ENCODE results near the gene LRRTM2.

Gene LRRTM2

DNA sequence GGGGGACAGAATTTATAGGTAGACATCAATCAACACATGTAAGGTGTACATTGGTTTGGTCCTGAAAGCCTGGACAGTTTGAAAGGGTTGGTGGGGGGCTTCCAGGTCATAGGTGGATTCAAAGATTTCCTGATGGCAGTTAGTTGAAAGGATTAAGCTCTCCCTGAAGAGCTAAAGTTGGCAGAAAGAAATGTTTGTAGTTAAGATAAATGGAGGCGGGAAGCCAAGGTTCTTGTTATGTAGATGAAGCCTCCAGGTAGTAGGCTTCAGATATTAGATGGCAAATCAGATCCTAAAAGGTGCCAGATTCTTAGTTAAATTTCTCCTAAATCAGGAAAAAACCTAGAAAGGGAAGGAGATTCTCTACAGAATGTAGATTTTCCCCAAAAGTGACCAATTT lies 9.0 kb upstream of the LRRTM2 start:
- DNase-seq (ENCODE audit: low read depth in 2 of 2) = no peak

DNA sequence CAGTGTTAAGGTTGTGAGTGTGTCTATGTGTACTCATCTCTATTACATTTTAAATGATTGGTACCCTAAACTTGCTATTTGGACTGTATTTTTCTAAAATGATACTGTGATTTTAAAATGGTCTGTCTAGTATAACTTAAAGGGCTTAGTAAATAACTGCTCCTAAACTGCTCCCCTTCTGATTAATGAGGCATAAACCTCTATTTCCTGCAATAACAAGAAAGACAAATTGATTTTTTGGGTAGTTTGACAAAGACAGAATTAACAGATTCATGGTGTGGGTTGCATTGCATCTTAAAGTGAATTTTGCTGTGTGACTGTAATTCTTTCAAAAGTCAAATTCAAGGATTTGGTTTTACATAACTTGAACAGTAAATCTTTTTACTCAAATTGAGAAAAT lies 8.1 kb upstream of the LRRTM2 start:
- no peak for DNase-seq (ENCODE audit: low read depth in 2 of 2)

DNA sequence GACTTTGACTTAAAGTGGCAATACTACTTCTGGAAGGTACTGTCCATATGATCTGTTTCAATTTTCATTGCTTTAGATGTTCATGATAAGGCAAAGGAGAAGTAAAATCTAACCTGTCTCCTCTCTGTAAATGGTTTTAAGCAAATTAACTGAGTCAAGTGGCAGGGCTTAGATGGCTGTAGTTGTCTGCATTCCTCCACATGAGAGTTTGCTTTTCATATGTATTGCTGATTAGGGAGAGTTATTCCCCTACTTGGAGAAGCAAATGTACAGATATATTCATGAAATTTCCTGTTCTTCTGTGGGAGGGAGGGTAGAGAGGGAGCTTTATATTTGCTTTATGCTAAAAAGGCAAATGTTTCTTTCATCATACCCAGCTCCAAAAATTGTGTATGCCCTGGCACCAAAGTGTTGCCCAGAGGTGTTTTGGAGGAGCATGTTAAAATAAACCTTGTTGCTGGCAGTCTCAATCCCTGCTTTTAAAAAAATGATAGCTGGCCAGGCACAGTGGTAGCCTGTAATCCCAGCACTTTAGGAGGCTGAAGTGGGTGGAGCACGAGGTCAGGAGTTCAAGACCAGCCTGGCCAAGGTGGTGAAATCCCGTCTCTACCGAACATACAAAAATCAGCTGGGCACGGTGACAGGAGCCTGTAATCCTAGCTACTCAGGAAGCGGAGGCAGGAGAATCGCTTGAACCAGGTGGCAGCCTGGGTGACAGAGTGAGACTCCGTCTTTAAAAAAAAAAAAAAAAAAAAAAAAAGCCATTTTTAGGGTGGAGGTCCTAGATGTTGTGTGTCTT lies 3.5 kb upstream of the LRRTM2 start:
- DNase-seq (ENCODE audit: low read depth in 2 of 2) = no peak

DNA sequence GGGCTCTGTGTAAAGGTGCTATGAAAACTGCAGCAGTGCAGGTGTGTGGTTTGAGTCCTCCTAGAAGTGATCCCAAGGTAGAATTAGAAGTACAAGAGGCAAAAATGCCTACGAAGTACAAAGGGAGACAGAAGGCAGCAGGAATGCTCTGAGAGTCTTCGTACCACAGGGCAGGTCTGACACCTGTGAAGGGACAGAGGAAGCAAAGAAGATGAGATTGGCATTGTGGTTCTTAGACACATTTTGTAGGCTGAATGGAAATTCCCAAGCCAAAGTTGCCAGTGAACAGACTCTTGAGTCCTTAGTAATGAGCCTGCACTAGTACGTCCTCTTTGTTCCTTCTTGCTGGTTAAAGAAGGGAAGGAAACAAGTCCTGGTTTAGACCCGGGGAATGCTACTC lies 1.7 kb upstream of the LRRTM2 start:
- no peak for DNase-seq (ENCODE audit: low read depth in 2 of 2)

DNA sequence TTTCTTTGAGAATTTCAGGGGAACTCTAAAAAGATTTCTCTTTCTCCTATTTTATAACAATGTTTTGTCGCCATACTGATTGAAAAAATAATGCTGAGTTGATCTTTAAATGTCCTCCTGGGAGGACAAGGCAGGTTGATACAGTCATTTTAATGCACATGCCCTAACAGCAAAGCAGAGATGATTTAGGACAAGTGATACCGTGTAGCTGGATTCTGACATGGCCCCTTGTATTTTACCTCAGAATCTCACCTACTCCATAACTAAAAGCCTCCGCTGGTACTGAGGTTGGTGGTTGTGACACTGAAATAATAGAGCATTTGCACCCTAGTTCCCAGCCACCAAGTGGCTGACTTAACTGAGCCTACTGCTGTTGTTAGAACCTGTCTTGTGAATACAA lies 811 bp upstream of the LRRTM2 start:
- DNase-seq (ENCODE audit: low read depth in 2 of 2) = no peak

DNA sequence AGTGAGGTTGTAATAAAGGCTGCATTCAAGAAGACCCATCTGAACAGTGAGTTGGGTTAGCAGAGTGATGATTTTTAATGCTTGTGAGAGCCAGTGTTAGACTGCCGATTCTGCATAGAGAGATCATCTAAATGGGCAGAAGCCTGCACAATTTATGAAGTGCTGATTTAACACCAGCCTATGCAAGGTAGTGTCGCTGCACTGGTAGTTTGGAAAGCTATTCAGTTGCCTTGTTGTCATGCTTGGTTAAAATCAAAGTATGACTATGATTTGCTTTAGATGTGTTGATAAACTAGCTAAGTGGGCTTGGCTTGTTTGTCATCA lies 379 bp upstream of the LRRTM2 start:
- no peak for DNase-seq (ENCODE audit: low read depth in 2 of 2)

DNA sequence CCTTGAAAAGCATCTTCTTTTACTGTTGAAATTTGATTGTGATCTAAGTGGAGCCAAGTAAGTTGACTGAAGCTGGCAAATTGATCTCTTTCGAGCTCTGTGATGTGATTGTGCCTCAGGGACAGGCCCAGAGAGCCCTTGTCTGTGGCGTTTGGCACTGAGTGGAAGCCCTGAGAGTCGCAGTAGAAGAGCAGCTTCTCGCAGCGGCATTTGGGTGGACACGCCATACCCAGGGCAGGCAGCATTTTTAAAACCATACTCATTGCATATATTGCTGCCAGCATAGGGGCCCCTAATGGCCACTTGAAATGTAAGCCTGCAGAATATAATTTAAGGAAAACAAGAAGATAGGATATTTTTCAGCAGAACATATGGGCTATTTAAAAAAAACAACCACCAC lies 894 bp downstream of the LRRTM2 start:
- no peak for DNase-seq (ENCODE audit: low read depth in 2 of 2)

DNA sequence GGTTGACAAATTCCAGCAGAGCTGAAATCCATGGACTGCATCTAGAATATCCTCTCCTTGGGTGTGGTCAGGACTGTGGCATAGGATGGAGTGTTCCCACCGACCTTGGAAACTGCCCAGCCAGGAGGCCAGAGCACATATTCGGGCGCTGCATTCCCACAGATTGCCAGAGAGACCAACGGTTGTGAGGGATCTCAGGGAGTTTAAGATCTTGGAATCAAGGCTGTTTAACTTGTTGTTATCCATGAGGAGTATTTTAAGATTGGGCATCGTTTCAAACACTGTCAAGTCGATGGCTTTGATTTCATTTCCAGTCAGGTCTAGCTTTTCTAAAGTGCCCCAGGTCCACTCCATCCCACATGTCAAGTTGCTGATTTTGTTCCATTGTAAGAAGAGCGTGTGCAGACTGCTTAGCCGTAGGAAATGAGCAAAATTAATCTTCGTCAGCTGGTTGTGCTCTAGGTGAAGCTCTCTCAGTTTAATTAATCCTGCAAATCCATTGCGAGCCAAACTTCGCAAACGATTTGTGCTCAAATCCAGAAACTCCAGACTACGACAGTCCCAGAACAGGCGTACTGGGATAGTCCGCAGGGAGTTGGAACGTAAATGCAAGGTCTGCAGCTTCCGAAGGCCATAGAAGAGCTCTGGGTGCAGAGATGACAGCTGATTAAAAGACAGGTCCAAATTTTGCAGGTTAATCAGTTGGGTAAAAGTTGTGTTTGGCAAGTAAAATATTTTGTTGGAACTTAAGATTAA lies 1.5 kb downstream of the LRRTM2 start:
- DNase-seq (ENCODE audit: low read depth in 2 of 2) = no peak

DNA sequence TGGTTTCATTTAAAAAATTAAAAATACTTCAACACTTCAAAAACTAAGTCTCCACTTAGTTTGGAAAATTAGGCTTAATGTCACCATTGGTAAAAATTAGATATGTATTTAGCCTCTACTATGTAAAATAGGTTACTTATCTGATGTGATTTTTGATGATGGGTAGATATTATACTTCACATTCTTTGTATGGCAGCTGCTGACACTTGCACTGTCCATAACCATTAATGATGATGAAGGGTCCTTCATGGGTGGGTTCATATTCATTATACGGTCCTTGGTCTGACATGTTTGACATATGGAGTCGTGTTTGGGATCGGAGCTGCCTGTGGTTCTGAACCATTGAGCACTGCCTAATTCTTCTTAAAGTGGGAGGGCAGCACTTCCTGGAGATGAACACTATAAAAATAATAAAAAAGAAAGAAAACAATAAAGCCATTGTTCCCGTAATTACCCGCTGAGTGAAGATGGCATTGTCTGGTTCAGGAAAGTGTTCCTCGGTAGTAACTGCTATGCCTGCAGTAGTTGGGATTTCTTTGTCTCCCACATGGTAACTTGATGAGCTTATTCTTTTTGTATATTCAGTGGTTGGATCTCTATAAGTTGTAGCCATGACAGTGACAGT lies 2.2 kb downstream of the LRRTM2 start:
- DNase-seq (ENCODE audit: low read depth in 2 of 2) = no peak

DNA sequence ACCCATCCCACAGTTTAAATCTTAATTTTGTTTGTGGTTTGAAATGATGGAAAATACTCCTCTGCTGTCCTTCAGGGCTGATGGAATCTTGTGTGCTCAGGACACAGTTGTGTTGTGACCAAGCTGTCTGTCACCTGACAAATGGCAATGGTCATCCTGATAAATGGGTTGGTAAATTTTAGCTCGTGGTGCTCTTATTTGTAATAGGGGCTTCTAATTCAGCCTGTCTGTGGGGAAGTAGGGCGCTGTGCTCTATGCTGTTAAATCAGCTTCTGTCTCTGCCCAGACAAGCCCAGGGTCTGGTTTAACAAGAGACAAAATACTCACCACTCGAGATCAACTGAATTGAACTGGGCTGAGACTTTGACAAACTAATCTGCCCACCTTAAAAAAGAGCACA lies 4.5 kb downstream of the LRRTM2 start:
- no peak for DNase-seq (ENCODE audit: low read depth in 2 of 2)

DNA sequence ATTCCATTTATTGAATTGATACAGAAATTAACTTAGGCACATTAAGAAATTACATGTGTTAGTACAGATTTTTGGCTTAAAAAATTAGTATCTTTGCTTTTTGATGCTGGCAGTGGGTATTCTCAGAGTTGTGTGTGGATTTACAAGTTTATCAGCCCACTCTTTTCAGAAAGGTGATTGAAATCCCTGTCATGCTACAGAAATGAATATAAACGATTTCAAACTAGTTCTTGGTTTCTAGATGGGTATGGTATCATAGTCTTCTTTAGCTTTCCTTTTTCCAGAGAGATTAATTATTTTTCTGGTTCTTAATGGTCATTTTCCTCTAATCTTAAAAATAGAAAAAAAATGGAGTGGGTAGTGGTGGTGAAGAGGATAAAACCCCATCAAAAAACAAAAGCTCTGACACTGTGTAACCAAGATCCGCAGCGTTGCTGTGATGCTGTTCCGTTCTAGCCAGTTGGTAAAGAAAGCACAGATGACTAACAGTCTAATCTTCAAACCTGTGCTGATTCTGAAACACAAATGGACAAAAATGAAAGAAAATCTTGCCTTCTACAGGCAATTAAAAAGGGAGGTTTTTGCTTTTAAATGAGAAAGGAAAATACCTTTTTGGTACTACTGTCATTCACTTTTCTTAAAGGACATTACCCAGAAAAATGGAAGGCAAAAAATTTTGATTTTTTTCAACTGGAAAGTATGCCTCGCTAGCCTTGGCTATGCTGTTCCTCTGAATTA lies 5.2 kb downstream of the LRRTM2 start:
- no peak for DNase-seq (ENCODE audit: low read depth in 2 of 2)

DNA sequence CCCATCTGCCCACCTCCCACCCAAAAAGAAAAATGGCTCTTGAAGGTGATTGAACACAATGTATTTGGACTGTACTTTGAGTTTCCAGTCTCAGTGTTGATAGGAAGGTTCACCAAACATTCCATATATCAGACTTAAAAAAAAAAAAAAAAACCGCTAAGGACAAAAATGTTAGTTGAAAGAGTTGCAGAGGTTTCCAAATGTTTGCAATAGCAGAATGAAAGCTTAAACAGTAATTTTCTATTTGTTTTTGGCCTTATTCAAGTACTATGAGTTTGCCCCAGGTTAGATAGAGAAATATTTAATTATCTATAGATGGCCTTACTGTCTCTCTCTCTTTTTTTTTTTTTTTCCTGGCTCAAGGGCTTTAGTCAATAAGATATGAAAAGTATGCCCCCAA lies 6.1 kb downstream of the LRRTM2 start:
- DNase-seq (ENCODE audit: low read depth in 2 of 2) = no peak

DNA sequence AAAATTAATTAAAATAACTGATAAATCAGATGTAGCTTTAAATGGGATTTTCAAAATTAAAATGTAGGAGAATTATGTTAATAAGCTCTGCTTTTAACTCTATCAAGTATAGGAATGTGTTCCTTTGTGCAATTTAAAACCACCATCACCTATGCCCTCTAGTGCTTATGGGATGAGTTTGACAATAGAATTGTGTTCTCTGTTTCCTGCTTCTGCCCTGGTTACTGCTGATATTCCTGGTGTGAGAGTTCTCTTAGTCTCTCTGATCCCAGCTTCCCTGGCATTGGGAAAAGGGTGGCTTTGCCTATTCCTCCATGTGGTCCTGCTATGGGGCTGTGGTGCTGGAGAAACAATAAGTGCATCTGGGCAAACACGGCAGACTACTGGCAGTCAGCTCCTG lies 8.1 kb downstream of the LRRTM2 start:
- DNase-seq (ENCODE audit: low read depth in 2 of 2) = no peak

DNA sequence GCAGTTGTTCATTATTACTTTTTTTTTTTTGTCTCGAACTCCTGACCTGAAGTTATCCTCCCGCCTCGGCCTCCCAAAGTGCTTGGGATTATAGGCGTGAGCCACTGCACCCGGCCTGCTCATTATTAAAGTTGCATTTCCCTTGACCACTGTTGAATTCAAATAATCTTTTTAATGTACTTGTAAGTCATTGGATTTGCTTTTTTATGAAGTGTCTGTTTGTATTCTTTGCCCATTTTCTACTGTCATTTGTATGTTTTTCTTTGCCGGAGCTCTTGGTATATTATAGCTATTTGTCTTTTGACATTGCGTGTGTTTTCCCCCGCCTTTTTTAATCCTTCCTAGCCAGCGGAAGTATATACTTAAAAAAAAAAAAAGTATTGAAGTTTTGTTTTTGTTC lies 22.0 kb downstream of the LRRTM2 start:
- DNase-seq (ENCODE audit: low read depth in 2 of 2) = no peak

DNA sequence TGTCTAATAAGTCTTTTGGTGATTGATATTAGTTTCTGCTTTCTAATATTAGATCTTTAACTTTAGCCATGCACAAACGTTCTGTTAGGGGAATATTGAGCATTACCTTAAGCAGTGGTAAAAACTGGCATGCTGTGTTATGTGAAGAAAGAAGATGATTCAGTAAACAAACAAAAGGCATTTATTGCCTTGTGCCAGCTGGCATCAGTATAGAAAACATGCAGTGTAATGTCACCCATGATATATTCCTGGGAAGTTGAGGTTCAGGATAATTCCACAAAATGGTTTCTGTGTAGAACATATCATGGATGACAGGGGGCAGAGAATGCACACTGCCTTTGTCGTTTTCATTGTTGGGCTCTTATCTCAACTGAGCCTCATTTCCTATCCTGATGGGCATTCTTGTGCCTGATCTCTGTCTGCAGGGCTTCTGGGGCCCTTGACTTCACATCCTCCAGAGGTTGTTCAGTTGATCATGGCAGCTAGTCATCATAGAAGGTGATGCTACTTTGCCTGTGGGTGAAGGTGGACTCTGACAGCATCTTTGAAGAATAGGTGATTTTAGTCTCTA lies 24.2 kb downstream of the LRRTM2 start:
- no peak for DNase-seq (ENCODE audit: low read depth in 2 of 2)

DNA sequence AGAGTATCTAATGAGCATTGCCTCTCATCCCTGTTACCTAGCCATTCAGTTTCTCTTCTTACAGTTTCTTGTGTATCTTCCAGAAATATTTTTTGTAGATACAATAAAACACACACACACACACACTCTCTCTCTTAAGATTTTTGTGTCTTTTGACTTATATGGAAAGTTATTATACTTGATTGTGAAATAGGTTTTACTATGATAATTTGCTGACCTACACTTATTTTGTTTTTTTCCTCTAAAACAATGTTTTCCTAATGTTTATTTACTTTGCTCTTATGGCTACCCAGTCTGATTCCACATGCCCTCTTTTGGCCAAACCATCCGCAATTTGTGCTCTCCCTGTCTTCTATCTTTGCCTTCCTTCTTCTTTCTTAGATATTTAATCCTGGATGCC lies 25.3 kb downstream of the LRRTM2 start:
- no peak for DNase-seq (ENCODE audit: low read depth in 2 of 2)

DNA sequence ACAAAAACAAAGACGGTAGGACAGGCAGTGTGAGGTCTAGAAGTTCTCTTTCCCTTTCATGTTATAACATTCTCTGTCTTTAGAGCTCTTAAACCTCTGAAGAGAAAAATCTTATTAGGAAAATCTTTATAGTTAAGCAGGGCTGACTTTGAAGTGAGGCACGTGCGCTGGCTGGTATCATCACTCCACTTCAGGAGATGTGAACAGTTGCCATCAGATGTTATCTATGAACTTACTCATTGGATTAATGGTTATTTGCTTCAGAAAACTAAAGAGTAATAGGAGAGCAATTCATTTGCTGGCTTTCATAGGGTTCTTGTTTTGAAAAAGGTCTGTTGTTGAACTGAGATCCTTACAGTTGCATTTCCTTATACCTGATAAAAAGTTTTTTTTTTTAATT lies 25.7 kb downstream of the LRRTM2 start:
- no peak for DNase-seq (ENCODE audit: low read depth in 2 of 2)

DNA sequence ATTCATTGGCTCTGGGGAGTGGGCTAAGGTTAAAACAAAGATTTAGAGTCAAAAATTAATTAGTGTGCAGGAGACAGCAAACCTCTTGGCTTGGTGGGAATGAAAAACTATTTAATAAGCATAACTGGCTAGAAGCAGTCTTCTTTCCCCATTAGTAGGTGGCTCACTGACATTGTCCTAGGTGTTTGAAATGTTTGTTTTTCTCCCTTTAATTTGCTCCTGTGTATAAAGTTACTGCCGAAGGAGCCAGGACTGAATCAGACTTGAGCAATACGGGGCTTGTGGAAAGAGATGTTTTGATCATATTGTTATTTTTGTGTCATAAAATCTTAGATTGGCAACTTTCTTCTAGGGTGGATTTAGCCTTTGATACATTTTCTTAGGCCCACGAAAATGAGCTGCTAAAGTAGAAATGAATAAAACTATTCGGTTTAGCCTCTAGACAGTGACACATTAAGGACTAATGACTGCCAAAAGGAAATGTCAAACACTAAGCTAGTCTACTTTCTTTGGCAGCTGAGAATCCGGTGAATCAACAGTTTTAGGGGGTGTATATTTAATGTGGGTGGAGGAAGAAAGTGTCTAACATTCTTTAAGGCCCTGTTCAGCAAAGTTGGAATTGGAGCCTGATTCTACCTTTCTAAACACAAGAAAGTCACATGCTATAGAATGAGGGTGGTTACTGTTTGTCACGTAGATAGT lies 30.2 kb downstream of the LRRTM2 start:
- no peak for DNase-seq (ENCODE audit: low read depth in 2 of 2)

DNA sequence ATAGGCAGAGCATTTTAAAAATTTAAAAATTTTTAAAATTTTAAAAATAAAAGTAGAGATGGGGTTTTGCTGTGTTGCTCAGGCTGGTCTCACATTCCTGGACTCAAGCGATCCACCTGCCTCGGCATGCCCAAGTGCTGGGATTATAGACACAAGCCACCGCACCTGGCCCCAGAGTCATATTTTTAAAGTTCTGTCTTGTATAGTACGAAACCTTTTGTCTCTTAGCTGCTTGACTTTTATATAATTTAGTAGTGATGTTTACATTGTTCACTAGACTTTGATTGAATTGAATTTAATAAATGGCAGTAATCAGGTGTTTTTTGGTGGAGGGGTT lies 31.0 kb downstream of the LRRTM2 start:
- DNase-seq (ENCODE audit: low read depth in 2 of 2) = no peak

DNA sequence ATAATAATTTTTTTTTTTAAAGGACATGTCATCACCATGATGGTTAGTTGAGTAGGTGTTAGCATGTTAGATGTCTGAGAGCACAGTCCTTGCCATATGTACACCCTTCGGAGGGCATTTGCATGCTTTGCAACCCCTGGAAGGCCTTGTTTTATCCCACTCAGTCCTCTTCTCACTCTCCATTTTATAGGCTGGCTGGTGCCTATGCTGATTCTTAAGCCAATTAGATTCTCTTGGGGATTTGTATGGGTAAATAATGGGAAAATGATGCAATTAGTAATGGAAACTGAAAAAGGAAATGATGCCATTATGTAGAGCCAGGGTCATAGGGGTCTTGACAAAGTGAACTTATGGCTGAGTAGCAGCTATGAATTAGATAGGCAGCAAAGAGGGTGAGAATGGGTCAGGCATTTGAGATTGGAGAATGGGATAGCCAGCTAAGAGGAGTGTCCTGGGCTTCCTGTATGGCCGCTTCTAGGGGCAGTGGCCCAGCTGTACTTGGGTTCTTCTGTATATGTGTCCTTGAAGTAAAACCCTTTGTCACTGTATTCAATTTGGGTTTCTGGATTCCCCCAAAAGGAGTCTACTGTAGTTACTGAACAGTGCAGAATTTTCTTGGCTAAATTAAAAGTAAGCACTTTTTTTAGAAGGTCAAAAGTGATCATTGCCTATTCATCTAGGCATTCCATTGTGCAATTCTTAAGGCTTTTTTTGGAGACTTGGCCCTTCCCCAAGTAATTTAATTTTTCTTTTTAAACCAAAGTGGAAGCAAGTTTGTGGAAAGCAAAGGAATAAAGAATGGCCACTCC lies 31.6 kb downstream of the LRRTM2 start:
- DNase-seq (ENCODE audit: low read depth in 2 of 2) = no peak

DNA sequence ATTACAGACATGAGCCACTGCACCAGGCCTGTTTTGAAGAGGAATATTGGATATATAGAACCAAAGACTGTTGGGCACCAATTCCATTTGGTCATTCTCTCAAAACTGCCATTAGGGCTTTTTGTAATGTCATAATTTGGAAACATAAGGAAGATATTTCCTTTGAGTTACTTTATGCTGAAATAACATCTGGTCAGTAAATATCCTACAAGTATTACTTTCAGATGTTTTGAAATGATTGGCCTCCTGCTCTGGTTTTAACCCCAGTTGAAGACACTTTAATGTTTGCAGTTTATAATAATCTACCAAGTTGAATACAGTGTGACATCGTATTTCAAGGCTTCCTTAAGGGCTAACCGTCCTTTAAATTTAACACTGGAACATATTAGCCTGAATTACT lies 33.6 kb downstream of the LRRTM2 start:
- no peak for DNase-seq (ENCODE audit: low read depth in 2 of 2)

All from stimulated activated CD8-positive, alpha-beta memory T cell treated with anti-CD3 and anti-CD28 coated beads, Interleukin-2, amount 100 ng/mL, for 48 hours (primary cell).